Measurements from ENCODE around the gene STK17A. TPM values are rescaled to one million over a fixed set of nuclear protein-coding genes. Genes with fewer than 3 reads are reported as not detected.
"Not testable (repeated sequence)": the region's sequence is repeated elsewhere in the genome, so short reads cannot be mapped to it uniquely, and the experiment has no call there.

STK17A gene
- total RNA-seq, 2 donors from 2014 or later: 61.7 to 67.6 TPM

GRCh38 chr7:43554423-43554822 is 28.5 kb upstream of the STK17A start:
- no peaks in the 10 kb centered on the region for H3K36me3 Mint-ChIP-seq
- ATAC-seq (no peak), DNase-seq (ENCODE audit: low spot score) (no peak)
- H3K27ac Mint-ChIP-seq: no peak overlapping the region
- peaks cover 35 to 72% of the 10 kb centered on the region in 2 donors for H3K27me3 Mint-ChIP-seq
- H3K9me3 Mint-ChIP-seq: no peaks in the 10 kb centered on the region
- no peak overlapping the region for H3K4me3 Mint-ChIP-seq
- H3K4me1 Mint-ChIP-seq (ENCODE audit: low read depth in 2 of 2): peaks cover 4% of the 10 kb centered on the region in 2 donors

- ATAC-seq (no peak), DNase-seq (ENCODE audit: low spot score) (no peak)
- Mint-ChIP-seq H3K27ac (no peak overlapping the region), H3K4me3 (no peak overlapping the region), H3K36me3 (no peaks in the 10 kb centered on the region), H3K4me1 (ENCODE audit: low read depth in 2 of 2) (peaks cover 4% of the 10 kb centered on the region in 2 donors), H3K27me3 (peaks cover 39 to 60% of the 10 kb centered on the region in 2 donors), H3K9me3 (no peaks in the 10 kb centered on the region)
Measured at GRCh38 chr7:43557831-43558495, 24.9 kb upstream of the STK17A start.

GRCh38 chr7:43559171-43559945 is 23.6 kb upstream of the STK17A start:
- Mint-ChIP-seq H3K4me1 (ENCODE audit: low read depth in 2 of 2) (peaks cover 0 to 4% of the 10 kb centered on the region in 2 donors), H3K27me3 (peaks cover 35 to 56% of the 10 kb centered on the region in 2 donors), H3K27ac (no peak overlapping the region), H3K4me3 (no peak overlapping the region), H3K36me3 (no peaks in the 10 kb centered on the region), H3K9me3 (no peaks in the 10 kb centered on the region)
- ATAC-seq (no peak), DNase-seq (ENCODE audit: low spot score) (no peak)

GRCh38 chr7:43559946-43560335 is 23.0 kb upstream of the STK17A start:
- H3K36me3 Mint-ChIP-seq: no peaks in the 10 kb centered on the region
- no peaks in the 10 kb centered on the region for H3K9me3 Mint-ChIP-seq
- ATAC-seq (no peak), DNase-seq (ENCODE audit: low spot score) (no peak)
- no peak overlapping the region for H3K4me3 Mint-ChIP-seq
- H3K27me3 Mint-ChIP-seq: peaks cover 31 to 56% of the 10 kb centered on the region in 2 donors
- no peaks in the 10 kb centered on the region for H3K4me1 Mint-ChIP-seq (ENCODE audit: low read depth in 2 of 2)
- no peak overlapping the region for H3K27ac Mint-ChIP-seq

- no peak for DNase-seq (ENCODE audit: low spot score)
- H3K4me1 Mint-ChIP-seq (ENCODE audit: low read depth in 2 of 2): no peaks in the 10 kb centered on the region
- peaks cover 35 to 56% of the 10 kb centered on the region in 2 donors for H3K27me3 Mint-ChIP-seq
- H3K27ac Mint-ChIP-seq: no peak overlapping the region
- H3K9me3 Mint-ChIP-seq: no peaks in the 10 kb centered on the region
- H3K4me3 Mint-ChIP-seq: no peak overlapping the region
- no peak for ATAC-seq
- H3K36me3 Mint-ChIP-seq: no peaks in the 10 kb centered on the region
Measured at GRCh38 chr7:43560742-43561330, 22.1 kb upstream of the STK17A start.

- Mint-ChIP-seq H3K36me3 (no peaks in the 10 kb centered on the region), H3K27me3 (peaks cover 29 to 51% of the 10 kb centered on the region in 2 donors), H3K9me3 (no peaks in the 10 kb centered on the region), H3K4me1 (ENCODE audit: low read depth in 2 of 2) (no peaks in the 10 kb centered on the region), H3K4me3 (no peak overlapping the region), H3K27ac (no peak overlapping the region)
- ATAC-seq: no peak
- DNase-seq (ENCODE audit: low spot score): no peak
Measured at GRCh38 chr7:43562383-43562782, 20.5 kb upstream of the STK17A start.

- peaks cover 7 to 21% of the 10 kb centered on the region in 2 donors for H3K4me1 Mint-ChIP-seq (ENCODE audit: low read depth in 2 of 2)
- no peak overlapping the region for H3K4me3 Mint-ChIP-seq
- peaks cover 29 to 40% of the 10 kb centered on the region in 2 donors for H3K27me3 Mint-ChIP-seq
Measured at GRCh38 chr7:43565786-43566185, 17.1 kb upstream of the STK17A start.

GRCh38 chr7:43568529-43568928 is 14.4 kb upstream of the STK17A start:
- Mint-ChIP-seq H3K4me1 (ENCODE audit: low read depth in 2 of 2) (peaks cover 15 to 32% of the 10 kb centered on the region in 2 donors), H3K27ac (no peak overlapping the region), H3K27me3 (peaks cover 19 to 21% of the 10 kb centered on the region in 2 donors), H3K36me3 (no peaks in the 10 kb centered on the region), H3K9me3 (no peaks in the 10 kb centered on the region), H3K4me3 (no peak overlapping the region)
- no peak for DNase-seq (ENCODE audit: low spot score)
- ATAC-seq: no peak

More at GRCh38 chr7:43565786-43566185, 17.1 kb upstream of the STK17A start:
- DNase-seq (ENCODE audit: low spot score): no peak
- no peak for ATAC-seq
- no peaks in the 10 kb centered on the region for H3K9me3 Mint-ChIP-seq
- no peaks in the 10 kb centered on the region for H3K36me3 Mint-ChIP-seq
- no peak overlapping the region for H3K27ac Mint-ChIP-seq

- Mint-ChIP-seq H3K27me3 (peaks cover 17 to 18% of the 10 kb centered on the region in 2 donors), H3K4me1 (ENCODE audit: low read depth in 2 of 2) (peaks cover 15 to 32% of the 10 kb centered on the region in 2 donors), H3K9me3 (no peaks in the 10 kb centered on the region), H3K4me3 (peak overlapping the region; percentile 34), H3K27ac (no peak overlapping the region), H3K36me3 (no peaks in the 10 kb centered on the region)
- DNase-seq (ENCODE audit: low spot score) (no peak), ATAC-seq (peak in 1 of 2 donors; percentile 63)
Measured at GRCh38 chr7:43569424-43569823, 13.5 kb upstream of the STK17A start.

GRCh38 chr7:43570688-43571365 is 12.1 kb upstream of the STK17A start:
- Mint-ChIP-seq H3K36me3 (no peaks in the 10 kb centered on the region), H3K27me3 (peaks cover 8 to 11% of the 10 kb centered on the region in 2 donors), H3K27ac (peak overlapping the region; percentile 27 to 61), H3K4me1 (ENCODE audit: low read depth in 2 of 2) (peaks cover 15 to 32% of the 10 kb centered on the region in 2 donors), H3K9me3 (no peaks in the 10 kb centered on the region), H3K4me3 (no peak overlapping the region)
- ATAC-seq (no peak), DNase-seq (ENCODE audit: low spot score) (no peak)

GRCh38 chr7:43572516-43573049 is 10.3 kb upstream of the STK17A start:
- Mint-ChIP-seq H3K27ac (peak overlapping the region; percentile 81 to 87), H3K4me1 (ENCODE audit: low read depth in 2 of 2) (peaks cover 19 to 32% of the 10 kb centered on the region in 2 donors), H3K36me3 (no peaks in the 10 kb centered on the region), H3K27me3 (peaks cover 8 to 9% of the 10 kb centered on the region in 2 donors), H3K4me3 (peak overlapping the region; percentile 60), H3K9me3 (no peaks in the 10 kb centered on the region)
- ATAC-seq: peak; percentile 96 to 98
- DNase-seq (ENCODE audit: low spot score): peak; percentile 61

GRCh38 chr7:43573832-43574231 is 9.1 kb upstream of the STK17A start:
- ATAC-seq; H3K27me3 Mint-ChIP-seq; DNase-seq (ENCODE audit: low spot score); H3K9me3 Mint-ChIP-seq; H3K36me3 Mint-ChIP-seq; H3K4me3 Mint-ChIP-seq: not testable (repeated sequence)
- H3K4me1 Mint-ChIP-seq (ENCODE audit: low read depth in 2 of 2): peaks cover 19 to 23% of the 10 kb centered on the region in 2 donors
- H3K27ac Mint-ChIP-seq: peak overlapping the region in 1 of 2 donors; percentile 81

GRCh38 chr7:43575506-43575905 is 7.4 kb upstream of the STK17A start:
- no peak overlapping the region for H3K27ac Mint-ChIP-seq
- peaks cover 3 to 4% of the 10 kb centered on the region in 2 donors for H3K27me3 Mint-ChIP-seq
- DNase-seq (ENCODE audit: low spot score): no peak
- no peak for ATAC-seq
- no peaks in the 10 kb centered on the region for H3K9me3 Mint-ChIP-seq
- H3K36me3 Mint-ChIP-seq: no peaks in the 10 kb centered on the region
- H3K4me3 Mint-ChIP-seq: no peak overlapping the region
- H3K4me1 Mint-ChIP-seq (ENCODE audit: low read depth in 2 of 2): peaks cover 13 to 14% of the 10 kb centered on the region in 2 donors
